Bladder microvascular endothelial cell (primary cell): ENCODE results near the gene PSAT1. TPM values are rescaled to one million over a fixed set of nuclear protein-coding genes. Genes with fewer than 3 reads are reported as not detected.

Experiments
- total RNA-seq: library from RNA; depleted of rRNA; stranded (reverse); fragments of >200 nt; gene quantifications from 2 replicates; pipeline ENCODE4 v1.2.3, GENCODE V29; 2014

The PSAT1 gene
- total RNA-seq, result 7.9 and 22.0 TPM in 2 replicates

GRCh38 chr9:78296893-78297671 is at the start of gene PSAT1:
Gene PSAT1, plus strand, starts transcription at chr9:78297125. Its CDS starts 86 bp downstream, at chr9:78297211.

Other genes with a start within 250 kb of the PSAT1 start
- gene CEP78, start 61.0 kb upstream of the PSAT1 start, total RNA-seq, result 13.0 and 17.6 TPM in 2 replicates